ENCODE data around the gene KLHL25. TPM values are rescaled to one million over a fixed set of nuclear protein-coding genes. Genes with fewer than 3 reads are reported as not detected.

KLHL25 gene
- total RNA-seq, 1 experiment from 2014 or later: 18.4 TPM

- no peak overlapping the region for H2AK5ac ChIP-seq (ENCODE audit: insufficient read length, low read length)
- TF ChIP-seq CTCF (conservative IDR thresholded peaks at IDR 0.05): no peak
- peaks cover 3% of the 10 kb centered on the region; the same call in 1 of the 2 replicates for H3K4me1 ChIP-seq (ENCODE audit: insufficient read depth, low read length)
- H2AFZ ChIP-seq (ENCODE audit: low read length): no peak overlapping the region
- H3K9ac ChIP-seq (ENCODE audit: extremely low read depth, insufficient read length, low read length): no peak overlapping the region
- Mint-ChIP-seq H3K27me3 (ENCODE audit: low read depth) (no peaks in the 10 kb centered on the region; the same call in 1 of the 2 replicates), H3K4me3 (no peak overlapping the region), H3K36me3 (ENCODE audit: insufficient read depth in 1 of 3, low read depth in 3 of 3) (peaks cover 19 to 49% (median 35%) of the 10 kb centered on the region in 3 experiments; a peak in 6 of 7 replicates), H3K9me3 (no peaks in the 10 kb centered on the region), H3K27ac (no peak overlapping the region), H3K4me1 (peaks cover 28 to 29% of the 10 kb centered on the region in 2 experiments)
- no peak overlapping the region for H4K91ac ChIP-seq (ENCODE audit: insufficient read length, low read depth, low read length)
- no peak overlapping the region for H2BK12ac ChIP-seq (ENCODE audit: insufficient read length, low read depth, low read length)
- H3K23ac ChIP-seq (ENCODE audit: insufficient read length, low read depth, low read length): no peak overlapping the region
- no peak overlapping the region for H3K27ac ChIP-seq (ENCODE audit: insufficient read length, low read depth, low read length)
- no peak overlapping the region for H3K18ac ChIP-seq (ENCODE audit: insufficient read length, low read depth, low read length)
- WGBS (ENCODE audit: extremely low coverage, insufficient read length, low lambda C conversion rate): no CpG with 5 or more reads among the region's 4 CpGs
- no peak overlapping the region for H3K4ac ChIP-seq (ENCODE audit: low read depth, low read length)
- H2BK120ac ChIP-seq (ENCODE audit: low read depth, low read length, poor library complexity, severe bottlenecking): no peak overlapping the region
- no peak overlapping the region for H2BK15ac ChIP-seq (ENCODE audit: low read depth, low read length)
- peaks cover 4% of the 10 kb centered on the region for H3K23me2 ChIP-seq (ENCODE audit: insufficient read length, low read depth, low read length, poor library complexity, severe bottlenecking)
- no peak overlapping the region for H3K14ac ChIP-seq (ENCODE audit: insufficient read depth, low read length)
- no peaks in the 10 kb centered on the region for H3K79me2 ChIP-seq (ENCODE audit: insufficient read depth, low read length)
- no peak overlapping the region for H3K4me2 ChIP-seq (ENCODE audit: insufficient read depth, insufficient read length, low read length)
- no peak overlapping the region for H2BK5ac ChIP-seq (ENCODE audit: insufficient read length, low read length)
- no peaks in the 10 kb centered on the region for H4K20me1 ChIP-seq (ENCODE audit: control insufficient read depth, insufficient read depth, insufficient read length)
- H3K56ac ChIP-seq (ENCODE audit: insufficient read length, low read depth, low read length): no peak overlapping the region
- H3K27me3 ChIP-seq (ENCODE audit: insufficient read depth, low read length): no peaks in the 10 kb centered on the region
- no peaks in the 10 kb centered on the region for H3K79me1 ChIP-seq (ENCODE audit: insufficient read depth, low read depth, low read length, poor library complexity, severe bottlenecking)
- no peaks in the 10 kb centered on the region for H3K9me3 ChIP-seq (ENCODE audit: control insufficient read depth, low read depth, low read length)
- H2BK20ac ChIP-seq (ENCODE audit: low read depth, low read length, poor library complexity, severe bottlenecking): no peak overlapping the region
- no peak overlapping the region for H4K8ac ChIP-seq (replicated peaks; ENCODE audit: insufficient read length, low read depth, low read length)
- DNase-seq: no peak
- no peak overlapping the region for H4K5ac ChIP-seq (ENCODE audit: insufficient read length, low read depth, low read length)
- H3T11ph ChIP-seq (ENCODE audit: low read length): no peak overlapping the region
Observed at GRCh38 chr15:85755942-85756341, 38.8 kb downstream of the KLHL25 start.
